GM19238 (cell line): ENCODE measurements around the gene METTL8.

Experiments
- DNase-seq: peaks from one replicate; pipeline ENCODE4 v3.0.0; 2011; ENCODE audit warnings: low spot score; ENCODE audit not compliant: insufficient read length

METTL8 gene, protein sequence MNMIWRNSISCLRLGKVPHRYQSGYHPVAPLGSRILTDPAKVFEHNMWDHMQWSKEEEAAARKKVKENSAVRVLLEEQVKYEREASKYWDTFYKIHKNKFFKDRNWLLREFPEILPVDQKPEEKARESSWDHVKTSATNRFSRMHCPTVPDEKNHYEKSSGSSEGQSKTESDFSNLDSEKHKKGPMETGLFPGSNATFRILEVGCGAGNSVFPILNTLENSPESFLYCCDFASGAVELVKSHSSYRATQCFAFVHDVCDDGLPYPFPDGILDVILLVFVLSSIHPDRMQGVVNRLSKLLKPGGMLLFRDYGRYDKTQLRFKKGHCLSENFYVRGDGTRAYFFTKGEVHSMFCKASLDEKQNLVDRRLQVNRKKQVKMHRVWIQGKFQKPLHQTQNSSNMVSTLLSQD

DNA sequence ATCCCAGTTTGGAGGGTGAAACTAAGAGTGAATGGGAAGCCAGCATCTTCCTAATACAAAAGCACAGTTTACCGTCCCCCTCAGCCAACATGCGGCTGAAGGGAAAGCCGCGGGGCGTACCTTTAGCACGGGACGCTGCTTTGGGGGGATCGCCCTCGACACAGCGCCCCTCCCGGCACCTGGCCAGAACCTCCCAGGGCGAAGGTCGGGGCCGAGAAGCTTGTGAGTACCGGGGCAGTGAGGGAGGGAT, at the start of gene METTL8:
Gene METTL8, minus strand, starts transcription at position 228 of the 250 bp plus-strand sequence. CDS start 41,805 bp downstream, outside the sequence.
- DNase-seq, result no peak

DNA sequence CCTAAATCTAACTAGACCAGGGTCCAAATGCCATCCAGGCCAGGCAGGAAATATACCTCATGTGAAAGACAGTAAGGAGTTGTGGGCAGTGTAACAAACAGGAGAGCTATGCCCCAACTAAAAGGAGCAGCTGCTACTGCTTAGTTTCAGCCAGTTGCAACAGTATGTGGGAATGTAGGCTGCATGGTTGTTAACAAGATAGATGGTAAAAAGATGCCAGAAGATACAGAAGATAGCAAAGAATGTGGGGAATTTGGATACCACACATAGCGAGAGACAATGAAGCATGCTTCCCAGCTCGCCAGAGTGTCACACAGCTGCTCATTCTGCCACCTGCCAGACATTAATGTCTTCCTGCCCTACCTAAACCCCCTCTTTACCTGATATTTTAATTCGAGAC, 49.1 kb upstream of the METTL8 start:
- DNase-seq, result no peak

DNA sequence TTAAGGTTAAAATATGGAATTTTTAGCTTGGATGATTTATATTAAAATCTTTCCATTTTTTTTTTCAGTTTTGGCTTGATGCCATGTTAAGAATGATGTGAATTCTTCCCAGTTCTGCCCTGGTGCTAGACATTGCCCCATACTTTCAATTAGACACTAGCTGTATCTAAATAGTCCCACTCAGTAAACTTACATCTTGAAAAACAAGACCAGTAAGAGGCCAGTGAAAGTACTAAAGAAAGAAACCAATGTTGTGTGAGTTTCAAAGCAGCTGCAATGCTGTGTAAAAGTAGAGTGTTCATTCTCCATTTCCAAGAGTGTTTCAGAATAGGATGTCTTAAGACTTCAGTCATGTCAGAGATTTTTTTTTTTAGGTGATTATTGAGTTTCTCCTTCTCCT, 48.5 kb upstream of the METTL8 start:
- DNase-seq, result no peak

DNA sequence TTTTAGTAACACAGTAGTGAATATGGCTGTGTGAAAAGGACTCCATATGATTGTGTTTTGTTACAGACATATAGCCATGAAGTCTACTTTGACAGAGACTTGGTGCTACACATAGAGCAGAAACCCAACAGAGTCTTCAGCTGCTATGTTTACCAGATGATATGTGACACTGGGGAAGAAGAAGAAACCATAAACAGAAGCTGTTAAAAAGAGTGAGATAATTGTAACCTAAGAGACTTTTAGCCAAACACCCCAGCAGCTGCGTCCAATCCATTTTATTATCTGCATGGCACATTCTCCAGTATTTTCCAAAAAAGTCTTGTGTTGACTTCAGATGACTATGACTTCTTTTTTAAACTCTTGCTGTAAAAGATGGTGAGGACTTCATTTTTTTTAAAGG, 47.1 kb upstream of the METTL8 start:
- no peak for DNase-seq

DNA sequence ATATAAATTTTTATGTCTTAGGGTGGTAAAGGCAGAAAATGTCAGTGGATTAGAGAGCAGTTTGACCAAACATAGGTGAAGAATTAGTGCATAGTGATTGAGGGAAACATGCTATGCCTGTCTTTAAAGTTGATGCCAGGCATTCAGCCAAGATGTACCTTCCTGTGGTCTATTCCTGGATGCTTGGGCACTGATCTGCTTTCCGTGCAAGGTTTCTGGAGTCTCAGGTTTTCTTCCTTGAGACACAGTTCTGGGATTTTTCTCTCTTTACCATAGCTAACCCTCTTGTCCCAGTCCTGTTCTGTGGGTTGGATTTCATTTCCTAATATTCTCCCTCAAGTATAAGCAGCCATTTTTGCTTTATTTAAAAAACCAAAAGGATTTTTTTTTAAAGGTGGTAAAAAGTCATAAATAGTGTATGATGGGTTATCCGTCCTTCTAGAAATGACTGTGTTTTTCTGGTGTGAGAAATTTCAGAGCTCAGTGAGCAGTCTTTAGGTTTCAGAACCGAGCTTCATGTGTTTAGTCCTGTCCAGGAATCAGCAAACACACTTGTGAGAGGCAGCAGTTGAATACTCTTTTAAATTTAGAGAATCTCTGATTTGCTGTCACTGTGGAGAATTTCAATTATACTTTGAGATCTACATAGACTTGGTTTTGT, 45.5 kb upstream of the METTL8 start:
- no peak for DNase-seq

DNA sequence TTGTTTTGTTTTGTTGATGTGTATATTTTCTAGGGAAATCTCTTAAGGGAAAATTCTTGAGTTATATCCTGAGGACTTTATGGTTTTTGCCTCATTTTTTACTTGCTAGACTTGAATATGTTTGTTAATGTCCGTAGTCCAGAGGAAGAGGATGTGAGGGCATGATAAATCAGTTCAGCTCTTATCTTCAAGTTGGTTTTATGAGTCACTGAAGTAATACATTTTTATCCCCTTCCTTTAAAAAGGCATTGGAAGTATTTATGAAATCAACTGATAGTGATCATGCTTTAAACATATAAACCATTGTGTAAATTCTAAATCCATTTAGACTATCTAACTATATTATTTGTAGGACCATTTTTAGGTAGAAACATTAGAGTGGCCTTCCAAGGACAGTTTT, 44.6 kb upstream of the METTL8 start:
- DNase-seq, result no peak

DNA sequence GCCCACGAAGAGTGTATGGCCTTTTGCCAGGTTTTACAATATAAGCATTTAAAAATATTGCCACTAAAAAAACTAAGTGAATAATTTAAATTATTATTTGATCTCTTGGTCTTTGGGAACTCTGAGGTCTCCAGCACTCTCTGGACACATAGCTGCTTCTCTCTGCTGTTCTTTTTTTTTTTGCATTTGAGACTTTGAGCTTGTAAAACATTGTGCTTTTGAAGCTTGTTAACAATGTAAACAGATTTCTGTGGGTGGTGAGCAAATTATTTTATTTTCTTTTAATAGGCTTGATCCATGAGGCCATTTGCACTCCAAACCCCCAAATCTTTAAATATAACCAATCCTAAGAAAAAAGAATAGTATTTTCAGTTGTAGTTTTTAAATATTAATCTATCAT, 42.2 kb upstream of the METTL8 start:
- no peak for DNase-seq

DNA sequence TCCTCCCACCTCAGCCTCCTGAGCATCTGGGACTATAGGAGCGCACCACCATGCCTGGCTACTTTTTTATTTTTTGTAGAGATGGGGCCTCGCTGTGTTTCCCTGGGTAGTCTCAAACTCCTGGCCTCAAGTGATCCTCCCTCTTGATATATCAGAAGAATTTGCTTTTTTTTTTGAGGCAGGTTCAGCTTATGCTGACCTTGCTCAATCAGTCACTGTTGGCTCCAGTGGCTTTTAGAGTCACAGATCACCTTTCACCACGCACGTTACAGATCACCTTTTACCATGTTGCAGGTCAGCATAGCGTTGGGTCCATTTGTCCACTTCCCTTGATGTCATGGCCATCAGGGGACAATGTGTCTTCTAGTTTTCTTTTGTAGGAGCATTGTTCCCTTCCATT, 36.3 kb upstream of the METTL8 start:
- DNase-seq, result no peak

DNA sequence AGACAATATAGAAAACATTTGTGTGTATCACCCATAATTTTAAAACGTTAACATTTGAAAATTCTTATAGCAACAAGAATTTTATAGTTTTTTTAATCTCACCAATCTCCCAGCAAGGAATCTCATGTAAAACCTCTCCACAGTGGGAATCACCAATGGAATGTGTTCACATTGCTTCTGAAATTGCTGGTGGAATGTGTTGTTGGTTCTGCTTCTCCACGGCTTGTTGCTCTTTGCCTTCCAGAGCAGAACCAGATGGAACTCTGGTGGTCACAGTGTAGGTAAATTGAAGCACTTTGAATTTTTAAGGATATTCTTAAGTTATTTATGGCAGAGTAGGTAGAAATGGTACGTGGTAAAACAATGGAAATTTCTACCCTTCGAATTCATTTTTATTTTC, 35.4 kb upstream of the METTL8 start:
- no peak for DNase-seq

DNA sequence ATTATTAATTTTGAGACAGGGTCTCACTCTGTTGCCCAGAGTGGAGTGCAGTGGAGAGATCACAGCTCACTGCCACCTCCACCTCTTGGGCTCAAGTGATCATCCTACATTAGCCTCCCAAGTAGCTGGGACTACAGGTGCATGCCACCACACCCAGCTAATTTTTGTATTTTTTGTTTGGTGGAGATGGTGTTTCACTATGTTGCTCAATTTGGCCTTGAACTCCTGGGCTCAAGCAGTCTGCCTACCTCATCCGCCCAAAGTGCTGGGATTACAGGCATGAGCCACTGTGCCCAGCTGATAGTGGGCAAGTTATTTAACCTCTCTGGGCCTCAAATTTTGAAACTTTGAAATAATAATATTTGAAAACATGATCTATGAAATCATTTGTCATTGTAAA, 26.7 kb upstream of the METTL8 start:
- no peak for DNase-seq

DNA sequence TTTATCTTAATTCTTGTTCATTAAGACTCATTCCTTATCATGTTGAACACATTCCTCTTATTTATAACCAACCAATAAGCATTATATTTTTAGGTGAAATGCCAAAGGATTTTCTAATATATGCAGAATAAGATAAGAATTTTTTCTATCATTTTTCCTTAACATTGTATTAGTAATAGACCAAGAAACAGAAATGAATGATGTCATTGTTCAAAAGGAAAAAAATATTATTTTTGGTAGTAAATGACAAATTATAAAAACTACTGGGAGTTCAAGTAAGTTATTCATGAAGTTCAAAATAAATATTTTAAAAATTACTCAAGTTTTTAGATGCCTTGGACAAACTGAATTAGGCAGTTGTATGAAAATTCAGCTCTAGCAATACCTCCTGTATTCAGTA, 25.7 kb upstream of the METTL8 start:
- DNase-seq, result no peak

DNA sequence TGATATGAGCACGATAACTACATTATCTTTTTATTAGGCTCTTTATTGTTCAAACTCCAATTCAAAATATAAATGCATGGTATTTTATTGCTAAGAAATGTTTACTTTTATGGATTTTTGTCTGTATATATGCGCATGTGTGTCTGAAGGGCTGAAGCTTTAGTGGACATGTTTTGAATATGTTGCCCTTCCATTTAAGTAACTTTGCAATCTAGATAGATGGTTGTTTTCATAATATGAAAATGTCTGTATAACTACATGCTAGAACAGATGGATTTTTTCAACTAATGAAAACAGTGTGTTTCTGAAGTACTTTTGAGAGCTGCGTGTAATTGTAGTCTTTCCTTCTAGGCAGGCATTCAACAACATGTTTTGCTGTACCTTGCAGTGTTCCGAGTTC, 19.0 kb upstream of the METTL8 start:
- no peak for DNase-seq

DNA sequence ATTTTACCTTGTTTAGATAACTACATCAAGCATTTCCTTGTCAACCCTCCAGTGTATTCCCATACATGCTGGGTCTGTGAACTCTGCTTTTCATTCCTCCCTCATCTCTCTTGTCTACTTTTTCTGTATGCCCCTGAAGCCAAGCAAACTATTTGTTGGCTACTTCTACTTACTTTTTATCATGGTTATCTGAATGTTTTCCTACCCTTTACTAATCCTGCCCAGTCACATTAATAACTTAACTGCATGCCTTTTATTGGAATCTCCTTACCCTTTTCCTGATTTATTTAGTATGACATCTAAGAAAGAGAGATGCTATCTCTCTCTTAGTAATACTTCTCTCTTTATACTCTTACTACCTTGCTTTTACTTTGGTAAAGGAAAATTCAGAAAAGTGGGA, 17.3 kb upstream of the METTL8 start:
- DNase-seq, result no peak

DNA sequence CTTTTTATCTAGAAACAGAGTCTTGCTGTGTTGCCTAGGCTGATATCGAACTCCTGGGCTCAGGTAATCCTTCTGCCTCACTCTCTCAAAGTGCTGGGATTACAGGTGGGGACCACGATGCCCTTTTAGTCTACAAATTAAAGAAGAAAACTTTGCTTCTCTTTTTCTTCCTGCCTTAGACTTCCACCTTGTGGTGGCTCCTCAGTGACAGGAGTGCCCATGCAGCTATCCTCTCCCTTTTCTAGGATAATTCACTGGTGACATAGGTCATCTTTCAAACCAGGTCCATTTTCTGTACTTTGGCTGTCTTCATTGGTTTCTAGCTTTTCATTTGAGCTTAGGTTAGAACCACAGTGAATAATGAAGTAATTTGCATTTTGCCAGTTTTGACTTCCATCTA, 13.9 kb upstream of the METTL8 start:
- no peak for DNase-seq

DNA sequence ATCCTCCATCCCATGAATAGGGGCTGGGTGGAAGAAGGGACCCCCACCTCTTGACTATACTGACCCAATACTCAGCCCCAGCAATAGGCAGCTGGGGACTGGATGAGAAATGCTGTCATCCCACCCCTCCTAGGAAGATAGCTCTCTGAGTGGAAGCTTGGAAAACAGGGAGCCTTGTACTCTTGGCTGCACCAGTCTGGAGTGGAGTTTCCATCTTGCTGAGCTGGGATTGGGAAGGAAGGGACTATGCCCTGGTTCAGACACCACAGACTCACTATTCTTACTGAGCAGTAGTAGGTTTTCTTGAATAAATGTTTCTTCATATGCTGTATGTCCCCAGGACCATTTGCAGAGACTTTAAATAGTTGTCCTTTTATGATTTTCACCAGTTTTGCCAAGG, 7.7 kb upstream of the METTL8 start:
- DNase-seq, result no peak

DNA sequence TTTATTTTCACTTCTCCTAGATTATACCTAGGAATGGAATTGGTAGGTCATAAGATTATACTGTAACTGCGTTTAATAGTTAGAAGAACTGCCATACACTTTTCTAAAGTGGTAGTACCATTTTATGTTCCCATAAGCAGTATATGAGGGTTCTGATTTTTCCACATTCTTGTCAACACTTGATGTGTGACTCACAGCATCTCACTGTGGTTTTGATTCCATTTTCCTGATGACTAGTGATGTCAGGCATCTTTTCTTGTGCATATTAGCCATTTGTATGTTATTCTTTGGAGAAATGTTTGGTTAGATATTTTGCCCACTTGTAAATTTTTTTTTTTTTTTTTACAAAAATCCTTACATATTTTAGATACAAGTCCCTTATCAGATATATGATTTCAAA, 2.5 kb upstream of the METTL8 start:
- no peak for DNase-seq

DNA sequence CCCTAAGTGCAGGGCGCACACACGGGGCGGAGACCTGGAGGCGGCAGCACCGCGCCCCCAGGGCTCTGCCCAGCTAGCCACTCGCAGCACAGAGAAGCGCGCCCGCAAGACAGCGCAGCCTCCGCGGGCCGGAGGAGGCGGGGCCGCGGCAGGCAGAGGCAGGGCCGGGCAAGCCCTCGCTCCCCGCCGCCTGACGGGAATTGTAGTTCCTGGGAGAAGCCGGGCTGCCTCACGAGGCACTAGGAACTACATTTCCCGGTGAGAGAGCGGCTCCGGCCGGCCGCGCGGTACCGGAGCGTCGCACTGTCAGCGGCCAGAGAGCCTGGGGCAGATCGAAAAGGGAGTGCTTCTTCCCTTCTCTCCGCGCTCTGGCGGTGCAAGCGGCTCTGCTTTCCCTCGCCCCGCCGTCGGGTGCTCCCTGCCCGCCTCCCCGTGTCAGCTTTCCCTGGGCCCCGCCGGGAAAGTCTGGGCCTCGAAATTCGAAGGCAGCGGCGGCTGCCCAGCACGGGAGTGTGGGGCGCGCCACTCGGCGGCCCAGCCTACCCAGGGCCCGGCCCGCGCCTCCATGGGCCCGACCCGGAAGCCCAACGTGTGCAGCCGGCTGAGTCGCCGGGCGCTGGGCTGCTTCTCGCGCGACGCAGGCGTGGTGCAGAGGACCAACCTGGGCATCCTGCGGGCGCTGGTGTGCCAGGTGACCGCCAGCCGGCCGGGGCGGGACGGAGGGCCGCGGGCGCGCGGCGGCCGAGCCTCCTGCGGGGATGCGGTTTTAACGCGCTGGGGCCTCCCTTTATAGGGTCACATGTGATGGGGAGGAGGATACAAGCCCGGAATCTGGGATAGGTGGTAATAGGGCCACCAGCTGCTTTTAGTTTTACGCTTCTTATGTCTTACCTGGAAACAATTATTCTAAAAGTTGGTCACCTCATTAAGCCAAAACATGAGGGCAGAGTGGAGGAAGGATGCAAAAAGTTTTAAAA, 511 bp upstream of the METTL8 start, which contains the start of gene DCAF17:
Gene DCAF17, plus strand, starts transcription at position 214 of the 977 bp plus-strand sequence. Its CDS starts 352 bp downstream, at position 566.
- peak; percentile 85 for DNase-seq

DNA sequence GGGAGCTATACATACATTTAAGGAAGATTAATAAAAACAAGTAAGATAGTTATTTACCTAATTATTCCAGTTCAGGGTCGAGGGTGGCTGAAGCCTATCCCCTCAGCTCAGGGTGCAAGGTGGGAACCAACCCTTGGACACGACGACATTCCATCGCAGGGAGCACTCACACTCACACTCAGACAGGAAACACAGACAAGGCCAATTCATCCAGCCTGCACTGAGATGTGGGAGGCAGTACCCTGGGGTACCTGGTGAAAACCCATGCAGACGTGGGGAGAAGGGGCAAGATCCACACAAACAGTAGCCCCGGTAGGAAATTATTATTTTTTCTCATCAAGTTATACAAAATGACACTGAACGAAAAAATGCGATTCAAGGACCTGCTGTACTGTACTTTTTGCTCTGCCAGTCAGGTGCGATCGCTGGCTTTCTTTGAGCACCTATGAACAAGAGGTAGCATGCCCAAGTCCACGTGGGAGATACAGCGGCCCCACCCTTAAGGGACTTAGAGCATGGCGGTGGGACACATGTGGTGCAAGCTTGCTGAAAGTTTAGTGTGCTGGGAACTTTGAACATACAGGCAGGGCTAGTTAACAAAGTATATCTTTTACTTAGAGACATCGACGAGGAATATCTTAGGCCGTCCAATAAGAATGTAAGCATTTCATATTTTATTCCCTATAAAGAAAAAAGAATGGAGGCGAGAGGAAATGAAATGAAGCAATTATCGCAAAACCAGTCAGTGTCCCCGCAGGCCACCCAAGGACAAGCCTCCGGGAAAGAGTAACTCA, 624 bp downstream of the METTL8 start:
- no peak for DNase-seq

DNA sequence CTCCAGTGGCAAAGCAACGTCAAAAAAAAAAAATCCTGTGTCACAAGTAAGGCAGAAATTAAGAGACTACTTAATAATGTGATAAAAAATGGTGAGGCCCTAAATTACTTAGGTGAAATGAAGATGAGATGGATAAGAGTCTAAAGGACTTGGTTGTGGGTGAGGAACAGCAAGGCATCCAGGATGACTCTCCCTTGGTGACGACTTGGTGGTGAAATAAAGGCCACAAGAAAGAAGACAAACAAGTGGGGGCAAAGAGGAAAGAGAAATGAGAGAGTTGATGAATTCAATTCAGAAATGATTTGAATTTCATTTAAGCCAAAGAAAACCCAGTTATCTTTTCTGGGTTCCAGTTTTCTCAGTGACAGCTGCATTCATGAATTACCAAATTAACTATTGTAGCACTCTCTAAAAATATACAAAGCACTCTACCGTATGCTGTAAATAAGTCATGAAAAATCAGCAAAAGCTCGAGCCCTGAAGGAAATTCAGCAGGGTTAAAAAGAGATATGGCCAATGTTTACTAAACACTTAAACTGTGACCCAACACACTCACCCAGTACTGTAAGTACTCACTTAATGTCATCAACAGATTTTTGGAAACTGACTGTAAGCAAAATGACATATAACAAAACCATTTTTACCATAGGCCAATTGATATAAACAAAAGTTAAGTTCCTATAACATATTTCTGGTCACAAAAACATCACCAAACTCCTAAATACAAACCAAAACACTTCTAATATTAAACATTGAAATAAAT, 1.4 kb downstream of the METTL8 start:
- no peak for DNase-seq

DNA sequence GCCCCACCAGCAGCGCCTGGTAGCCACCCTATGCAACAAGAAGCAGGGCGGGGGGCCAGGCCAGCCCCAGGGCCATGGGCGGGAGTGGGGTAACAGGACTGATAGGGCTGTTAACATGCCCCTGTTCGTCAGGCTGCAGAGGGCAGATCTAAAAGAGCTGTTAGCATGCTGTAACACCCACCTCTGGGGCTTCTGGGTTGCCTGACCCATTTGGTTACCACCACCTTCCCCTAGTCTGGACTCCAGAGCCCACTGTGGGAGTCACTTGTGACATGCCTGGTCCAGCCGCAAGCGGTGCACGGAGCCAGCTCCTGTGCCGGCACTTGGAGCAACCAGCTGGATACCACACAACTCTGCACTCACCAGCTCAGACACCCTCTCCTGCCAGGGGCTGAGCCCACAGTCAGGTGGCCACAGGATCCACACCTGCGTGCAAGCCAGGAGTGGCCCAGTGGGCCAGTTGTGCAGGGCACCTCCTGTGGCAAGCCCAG, 2.1 kb downstream of the METTL8 start:
- DNase-seq, result no peak
